H1 (cell line): ENCODE measurements around the gene LRP1. TPM values are rescaled to one million over a fixed set of nuclear protein-coding genes. Genes with fewer than 3 reads are reported as not detected.

Source experiments
- CTCF ChIA-PET: fragments of 300-600 bp; sonication (Branson Sonifier 250); formaldehyde crosslinking; loops from one replicate; lab custom pipeline; 2021; ENCODE audit not compliant: partially characterized antibody; lab: Charles Lee
- POLR2A ChIA-PET: fragments of 300-600 bp; sonication (Branson Sonifier 250); formaldehyde crosslinking; loops from one replicate; lab custom pipeline; 2021; ENCODE audit warnings: inconsistent platforms; ENCODE audit not compliant: partially characterized antibody; lab: Charles Lee
- DNase-seq, 2 experiments: peaks; one replicate each; pipeline versions ENCODE4 v3.0.0 to v3.0.0-alpha.2; 2010 to 2022; ENCODE audit warnings: low spot score in 2 of 2, low read depth in 1 of 2, mixed read lengths in 1 of 2
- FAIRE-seq: peaks from 2 replicates; lab custom pipeline; 2011; peaks lifted over from hg19 to GRCh38; lab: Jason Lieb, UNC
- H2AFZ ChIP-seq: 2 replicates; pipeline ENCODE4 v1.8.1; 2012; ENCODE audit warnings: low read length, inconsistent platforms
- H2AK5ac ChIP-seq: 2 replicates; pipeline ENCODE4 v1.6.1; 2013; ENCODE audit warnings: low read depth, low read length
- H2BK120ac ChIP-seq: replicated peaks from 2 replicates; pipeline ENCODE3; 2013; ENCODE audit warnings: low read depth, low read length, inconsistent platforms
- H2BK12ac ChIP-seq: 2 replicates; pipeline ENCODE4 v1.6.1; 2013; ENCODE audit warnings: low read depth, low read length
- H2BK15ac ChIP-seq: 2 replicates; pipeline ENCODE4 v1.6.1; 2013; ENCODE audit warnings: low read length
- H2BK20ac ChIP-seq: 2 replicates; pipeline ENCODE4 v1.6.1; 2013; ENCODE audit warnings: low read length
- H2BK5ac ChIP-seq: 2 replicates; pipeline ENCODE4 v1.6.1; 2013; ENCODE audit warnings: low read depth, low read length
- H3K14ac ChIP-seq: 2 replicates; pipeline ENCODE4 v1.6.1; 2013; ENCODE audit warnings: inconsistent platforms; ENCODE audit not compliant: insufficient read length
- H3K18ac ChIP-seq: 2 replicates; pipeline ENCODE4 v1.6.1; 2013; ENCODE audit warnings: low read length; ENCODE audit errors: extremely low read depth
- H3K23ac ChIP-seq: 2 replicates; pipeline ENCODE4 v1.6.1; 2013; ENCODE audit warnings: inconsistent platforms; ENCODE audit not compliant: insufficient read length
- H3K23me2 ChIP-seq: 2 replicates; pipeline ENCODE4 v1.6.1; 2013; ENCODE audit warnings: low read depth, low read length
- H3K27ac ChIP-seq: 2 replicates; pipeline ENCODE4 v1.6.1; 2011; ENCODE audit warnings: low read depth, low read length, inconsistent platforms
- H3K27me3 ChIP-seq, 4 experiments: replicated peaks in 1 of 4; 1 replicate in 1 of 4; 2 replicates in 3 of 4; pipeline versions ENCODE4 v1.6.1 to v1.8.1; 2011 to 2013; ENCODE audit warnings: low read length in 3 of 4, mild to moderate bottlenecking in 3 of 4, inconsistent platforms in 2 of 4, mixed read lengths in 2 of 4, moderate library complexity in 1 of 4; ENCODE audit not compliant: control insufficient read depth in 3 of 4, insufficient read depth in 3 of 4; ENCODE audit errors: extremely low read depth in 1 of 4
- H3K36me3 ChIP-seq, 4 experiments: 2 replicates each; pipeline versions ENCODE4 v1.6.1 to v1.8.1; 2011 to 2013; ENCODE audit warnings: mild to moderate bottlenecking in 4 of 4, low read length in 3 of 4, moderate library complexity in 2 of 4, control low read depth in 1 of 4, inconsistent platforms in 1 of 4; ENCODE audit not compliant: insufficient read depth in 4 of 4, control insufficient read depth in 2 of 4
- H3K4ac ChIP-seq: replicated peaks from 2 replicates; pipeline ENCODE3; 2013; ENCODE audit warnings: low read length, low read depth, mixed read lengths, inconsistent platforms; ENCODE audit not compliant: insufficient read length
- H3K4me1 ChIP-seq, 4 experiments: replicated peaks in 1 of 4; 1 replicate in 1 of 4; 2 replicates in 3 of 4; pipeline versions ENCODE4 v1.6.1 to v1.8.1; 2011 to 2013; ENCODE audit warnings: low read length in 3 of 4, inconsistent platforms in 2 of 4, mixed read lengths in 1 of 4; ENCODE audit not compliant: insufficient read depth in 4 of 4, control insufficient read depth in 3 of 4
- H3K4me2 ChIP-seq, 2 experiments: 2 replicates each; pipeline versions ENCODE4 v1.6.1 to v1.8.1; 2011 to 2013; ENCODE audit warnings: low read depth in 2 of 2, low read length in 2 of 2, control low read depth in 1 of 2, inconsistent platforms in 1 of 2, mild to moderate bottlenecking in 1 of 2; ENCODE audit not compliant: insufficient read depth in 1 of 2
- H3K4me3 ChIP-seq, 4 experiments: fragments of 200-600, 300-600 bp in 1 of 4; sonication (generic), shearing (Covaris generic), sonication (Bioruptor Twin) in 1 of 4; 2 replicates each; pipeline versions ENCODE4 v1.5.1 to v1.8.1; 2011 to 2016; ENCODE audit warnings: low read length in 4 of 4, low read depth in 3 of 4, control low read depth in 2 of 4, inconsistent platforms in 2 of 4, mild to moderate bottlenecking in 2 of 4, mixed read lengths in 1 of 4, moderate library complexity in 1 of 4; ENCODE audit not compliant: insufficient read depth in 2 of 4; ENCODE audit errors: extremely low read depth in 1 of 4
- H3K56ac ChIP-seq: replicated peaks from 2 replicates; pipeline ENCODE3; 2013; ENCODE audit warnings: low read depth, mild to moderate bottlenecking, mixed read lengths, low read length, inconsistent platforms; ENCODE audit not compliant: insufficient read length
- H3K79me1 ChIP-seq: 2 replicates; pipeline ENCODE4 v1.6.1; 2013; ENCODE audit warnings: low read depth, low read length, control low read depth
- H3K79me2 ChIP-seq, 2 experiments: 2 replicates each; pipeline versions ENCODE4 v1.6.1 to v1.8.1; 2012 to 2013; ENCODE audit warnings: low read length in 2 of 2, mild to moderate bottlenecking in 2 of 2, inconsistent platforms in 1 of 2; ENCODE audit not compliant: insufficient read depth in 2 of 2, control insufficient read depth in 1 of 2
- H3K9ac ChIP-seq, 4 experiments: replicated peaks in 1 of 4; 1 replicate in 1 of 4; 2 replicates in 3 of 4; pipeline versions ENCODE4 v1.6.1 to v1.8.1; 2011 to 2013; ENCODE audit warnings: low read depth in 3 of 4, low read length in 3 of 4, control low read depth in 2 of 4, mild to moderate bottlenecking in 2 of 4, moderate library complexity in 2 of 4, inconsistent platforms in 1 of 4; ENCODE audit errors: extremely low read depth in 1 of 4
- H3K9me3 ChIP-seq, 2 experiments: 2 replicates each; pipeline versions ENCODE4 v1.6.1 to v1.8.1; 2012 to 2013; ENCODE audit warnings: mild to moderate bottlenecking in 2 of 2, moderate library complexity in 2 of 2, control low read depth in 1 of 2, inconsistent platforms in 1 of 2, low read depth in 1 of 2, low read length in 1 of 2, mixed read lengths in 1 of 2; ENCODE audit not compliant: insufficient read depth in 2 of 2
- H4K20me1 ChIP-seq, 2 experiments: replicated peaks in 1 of 2; 2 replicates each; pipeline versions ENCODE3 to v1.8.1; 2011 to 2013; ENCODE audit warnings: inconsistent platforms in 2 of 2, low read length in 2 of 2, mild to moderate bottlenecking in 1 of 2; ENCODE audit not compliant: insufficient read depth in 2 of 2, control insufficient read depth in 1 of 2
- H4K5ac ChIP-seq: 2 replicates; pipeline ENCODE4 v1.6.1; 2013; ENCODE audit warnings: low read length, low read depth, mixed read lengths, inconsistent platforms; ENCODE audit not compliant: insufficient read length
- H4K8ac ChIP-seq: 2 replicates; pipeline ENCODE4 v1.8.0; 2013; ENCODE audit warnings: mild to moderate bottlenecking, moderate library complexity, low read length, inconsistent platforms; ENCODE audit not compliant: insufficient read depth; ENCODE audit errors: extremely low read depth
- H4K91ac ChIP-seq: replicated peaks from 2 replicates; pipeline ENCODE3; 2013; ENCODE audit warnings: low read length, mixed read lengths, inconsistent platforms; ENCODE audit not compliant: insufficient read length
- CBX8 ChIP-seq: fragments of 300-800, 300-1000 bp; sonication (generic); IDR thresholded peaks from 2 replicates; pipeline ENCODE4 v1.7.1; 2016; ENCODE audit warnings: low read depth, low read length, borderline replicate concordance
- FOSL1 ChIP-seq: IDR thresholded peaks from 2 replicates; pipeline ENCODE4 v1.6.1; 2011; ENCODE audit warnings: mild to moderate bottlenecking, low read depth, low read length, moderate library complexity; ENCODE audit not compliant: insufficient read depth
- HDAC6 ChIP-seq: IDR thresholded peaks from one replicate; pipeline ENCODE4 v1.7.1; 2012; ENCODE audit warnings: low read depth, mild to moderate bottlenecking, inconsistent platforms, low read length, moderate library complexity
- JUND ChIP-seq: IDR thresholded peaks from 2 replicates; pipeline ENCODE4 v1.6.1; 2011; ENCODE audit warnings: mild to moderate bottlenecking, improper control_type of control experiment, low read length
- POU5F1 ChIP-seq: IDR thresholded peaks from 2 replicates; pipeline ENCODE4 v1.6.1; 2011; ENCODE audit warnings: low read depth, mild to moderate bottlenecking, low read length, moderate library complexity
- RXRA ChIP-seq: IDR thresholded peaks from 2 replicates; pipeline ENCODE4 v1.6.1; 2011; ENCODE audit warnings: low read depth, mild to moderate bottlenecking, low read length, moderate library complexity; ENCODE audit not compliant: insufficient read depth
- TCF12 ChIP-seq: IDR thresholded peaks from 2 replicates; pipeline ENCODE4 v1.6.1; 2011; ENCODE audit warnings: low read depth, mild to moderate bottlenecking, low read length
- YY1 ChIP-seq: IDR thresholded peaks from 2 replicates; pipeline ENCODE4 v1.6.1; 2011; ENCODE audit warnings: low read depth, mild to moderate bottlenecking, low read length
- WGBS, 2 experiments: shearing (Covaris generic) in 1 of 2; methylation state at CpG; one replicate each; pipeline versions ENCODE4 v1.1.6 to v1.1.7; 2013 to 2015; ENCODE audit warnings: low lambda C conversion rate in 2 of 2, mixed read lengths in 2 of 2, inconsistent platforms in 1 of 2, low coverage in 1 of 2, missing lambda C conversion rate in 1 of 2; ENCODE audit not compliant: insufficient replicate concordance in 2 of 2, insufficient coverage in 1 of 2, insufficient read length in 1 of 2; ENCODE audit errors: extremely low coverage in 1 of 2, missing lambda C conversion rate in 1 of 2; 5-methylcytosine and 5-hydroxymethylcytosine counted together
- polyA plus RNA-seq, 7 experiments: library from polyadenylated mRNA; depleted of rRNA in 3 of 7; stranded (reverse) in 5 of 7; unstranded in 2 of 7; fragments of >200 nt in 5 of 7; fragments of 200-250 nt in 2 of 7; gene quantifications; 1 replicate in 5 of 7; 2 replicates in 1 of 7; 4 replicates in 1 of 7; pipeline versions ENCODE4 v1.2.1 to v1.2.3, GENCODE V29; 2011 to 2013; ENCODE audit warnings: missing spikeins in 2 of 7, mixed read lengths in 2 of 7
- total RNA-seq: library from RNA; stranded (reverse); fragmentation: NEBNext Ultra II Directional; extraction: Animal tissue kit (Norgen Biotek cat#: 25700); gene quantifications from 2 replicates; pipeline ENCODE4 v1.2.1, GENCODE V29; 2021
- TF ChIP-seq, protein P1 (sequence below): IDR thresholded peaks from 2 replicates; pipeline ENCODE4 v1.6.1; 2012; ENCODE audit warnings: inconsistent platforms
- TF ChIP-seq, protein P2 (sequence below): IDR thresholded peaks from 2 replicates; pipeline ENCODE4 v1.6.1; 2011; ENCODE audit warnings: low read depth, mild to moderate bottlenecking, low read length; ENCODE audit not compliant: insufficient read depth

LRP1 gene
- total and polyA plus RNA-seq, 2 of the 8 experiments (the other 6 are each of a cell fraction or from before 2014, with no cell fraction given), result 35.3 to 92.5 TPM

DNA sequence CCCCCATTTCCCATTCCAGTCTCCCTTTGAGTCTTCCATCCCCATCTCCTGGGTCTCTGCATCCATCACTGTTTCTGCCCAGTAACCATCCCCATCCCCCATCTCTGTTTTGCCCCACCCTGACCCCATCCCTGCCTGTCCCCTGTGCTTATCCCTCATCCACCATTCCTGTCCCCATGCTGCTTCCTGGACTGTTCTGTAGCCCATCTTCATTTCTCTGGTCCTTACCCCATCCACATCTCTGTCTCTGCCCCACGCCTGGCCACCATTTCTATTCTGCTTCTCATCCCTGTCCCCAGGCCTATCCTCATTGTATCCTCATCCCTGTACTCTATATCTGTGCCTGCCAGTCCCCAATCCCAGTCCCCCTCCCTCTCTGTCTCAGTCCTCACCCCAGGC, 92.5 kb downstream of the LRP1 start:
- no peaks in the 10 kb centered on the region for H3K79me2 ChIP-seq
- no peak overlapping the region for H3K18ac ChIP-seq
- peaks cover 87 to 98% (median 98%) of the 10 kb centered on the region in 4 experiments for H3K27me3 ChIP-seq
- 0 out of 2 replicates have a peak overlapping the region, but pooled peaks have one; percentile 11 for H2BK12ac ChIP-seq
- H3K79me1 ChIP-seq, result no peaks in the 10 kb centered on the region
- CTCF ChIA-PET, result interaction anchor here (4.2 to 13.4 kb wide), 2 partner anchors 7 to 22 kb away, joined by 76 to 527 read pairs; partner anchors contain the start of gene STAC3
- no peak overlapping the region for H3K56ac ChIP-seq
- peak overlapping the region; percentile 7; the same call in 1 of the 2 replicates for H2BK20ac ChIP-seq
- H3K4me1 ChIP-seq, result peaks cover 0 to 51% (median 37%) of the 10 kb centered on the region in 4 experiments; a peak in 6 of 7 replicates
- no peak overlapping the region for H2BK5ac ChIP-seq
- FAIRE-seq, result no peak
- no peak for DNase-seq
- H2BK15ac ChIP-seq, result no peak overlapping the region; the same call in 1 of the 2 replicates
- no peak overlapping the region for H4K5ac ChIP-seq
- POLR2A ChIA-PET, result interaction anchor here (17.7 kb wide), 1 partner anchor 21 kb away, joined by 852 read pairs; the partner anchor contains the start of genes SHMT2 and STAC3
- H3K4ac ChIP-seq, result no peak overlapping the region
- 15% methylated on average over 1 of the region's 1 CpG; no CpG with 5 or more reads in 1 of the 2 experiments for WGBS, 2 experiments
- 0 out of 2 replicates have a peak overlapping the region, but pooled peaks have one; percentile 82 for H2AK5ac ChIP-seq
- no peak overlapping the region for H3K23ac ChIP-seq
- H3K9ac ChIP-seq, result no peak overlapping the region
- peak overlapping the region in 1 of 4 experiments; percentile 46; a peak in 1 of 8 replicates for H3K4me3 ChIP-seq
- H3K27ac ChIP-seq, result no peak overlapping the region
- H3K9me3 ChIP-seq, result no peaks in the 10 kb centered on the region
- no peak overlapping the region for H3K14ac ChIP-seq
- peaks cover 7% of the 10 kb centered on the region; the same call in 1 of the 2 replicates for H3K23me2 ChIP-seq
- no peaks in the 10 kb centered on the region for H3K36me3 ChIP-seq
- H4K20me1 ChIP-seq, result peaks cover 16 to 35% of the 10 kb centered on the region in 2 experiments
- no peak overlapping the region for H4K91ac ChIP-seq
- TF ChIP-seq POU5F1 (no peak), HDAC6 (no peak), YY1 (no peak), RXRA (no peak), TCF12 (no peak), JUND (no peak), FOSL1 (no peak), CBX8 (no peak)
- TF ChIP-seq, protein P1, sequence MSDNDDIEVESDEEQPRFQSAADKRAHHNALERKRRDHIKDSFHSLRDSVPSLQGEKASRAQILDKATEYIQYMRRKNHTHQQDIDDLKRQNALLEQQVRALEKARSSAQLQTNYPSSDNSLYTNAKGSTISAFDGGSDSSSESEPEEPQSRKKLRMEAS, result no peak
- TF ChIP-seq, protein P2, sequence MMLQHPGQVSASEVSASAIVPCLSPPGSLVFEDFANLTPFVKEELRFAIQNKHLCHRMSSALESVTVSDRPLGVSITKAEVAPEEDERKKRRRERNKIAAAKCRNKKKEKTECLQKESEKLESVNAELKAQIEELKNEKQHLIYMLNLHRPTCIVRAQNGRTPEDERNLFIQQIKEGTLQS, result no peak
- H3K4me2 ChIP-seq, result peak overlapping the region; percentile 58 to 71
- no peak overlapping the region for H2BK120ac ChIP-seq
- no peak overlapping the region for H2AFZ ChIP-seq
- H4K8ac ChIP-seq, result no peak overlapping the region
